Gastroesophageal sphincter (tissue), 4 donors: ENCODE measurements around the gene ASB18. TPM values are rescaled to one million over a fixed set of nuclear protein-coding genes. Genes with fewer than 3 reads are reported as not detected.
A peak's percentile ranks its signal among the peaks of the same experiment; 100 is the strongest.

ENCODE experiments used
- ATAC-seq: fragments of 150-250 bp; one replicate; pipeline ENCODE4 v1.9.1; 2016; ENCODE audit warnings: mild to moderate bottlenecking, moderate library complexity
- H3K27ac ChIP-seq, 4 donors: fragments of 200-600 bp; sonication (generic) in 3 of 4; 1 replicate in 3 of 4; 2 replicates in 1 of 4; pipeline ENCODE4 v1.5.1; 2016 to 2019
- H3K27me3 ChIP-seq: fragments of 200-600 bp; sonication (generic); one replicate; pipeline ENCODE4 v1.5.1; 2019
- H3K36me3 ChIP-seq, 2 donors: fragments of 200-600 bp; sonication (generic); one replicate each; pipeline ENCODE4 v1.5.1; 2019; ENCODE audit warnings: control low read depth in 1 of 2
- H3K4me1 ChIP-seq, 3 donors: fragments of 200-600 bp; sonication (generic); 1 replicate in 2 of 3; 2 replicates in 1 of 3; pipeline ENCODE4 v1.5.1; 2016 to 2019; ENCODE audit warnings: control low read depth in 2 of 3
- H3K4me3 ChIP-seq, 2 donors: fragments of 200-600 bp; sonication (generic); one replicate each; pipeline ENCODE4 v1.5.1; 2019; ENCODE audit warnings: mild to moderate bottlenecking in 1 of 2, moderate library complexity in 1 of 2
- H3K9me3 ChIP-seq, 3 donors: fragments of 200-600 bp; sonication (generic); one replicate each; pipeline ENCODE4 v1.5.1; 2017 to 2019; ENCODE audit warnings: control low read depth in 2 of 3
- EP300 ChIP-seq: sonication (generic); formaldehyde crosslinking; IDR thresholded peaks from one replicate; pipeline ENCODE4 v1.6.1; 2017; ENCODE audit warnings: antibody characterized with exemption, mild to moderate bottlenecking
- POLR2A ChIP-seq, 2 donors: fragments of 450-650 bp; IDR thresholded peaks; one replicate each; pipeline ENCODE4 v1.6.1; 2017; ENCODE audit warnings: antibody characterized with exemption in 2 of 2, mild to moderate bottlenecking in 2 of 2, moderate library complexity in 1 of 2
- POLR2AphosphoS5 ChIP-seq: sonication (generic); formaldehyde crosslinking; IDR thresholded peaks from one replicate; pipeline ENCODE4 v1.6.1; 2017; ENCODE audit warnings: antibody characterized with exemption
- WGBS, 2 donors: methylation state at CpG; one replicate each; pipeline ENCODE4 v1.1.5; 2018; ENCODE audit warnings: low coverage in 1 of 2; 5-methylcytosine and 5-hydroxymethylcytosine counted together
- total RNA-seq, 4 donors: library from RNA; depleted of rRNA; stranded (reverse); fragments of >200 nt; gene quantifications; one replicate each; pipeline ENCODE4 v1.1.0, GENCODE V29; 2016
- TF ChIP-seq, protein P1 (sequence below), 4 experiments: fragments of 200-600 bp in 2 of 4; fragments of 450-650 bp in 2 of 4; sonication (generic) in 1 of 4; IDR thresholded peaks; one replicate each; pipeline ENCODE4 v1.5.1; 2017 to 2019; ENCODE audit warnings: antibody characterized with exemption in 4 of 4, mild to moderate bottlenecking in 2 of 4, moderate library complexity in 2 of 4

The ASB18 gene, protein sequence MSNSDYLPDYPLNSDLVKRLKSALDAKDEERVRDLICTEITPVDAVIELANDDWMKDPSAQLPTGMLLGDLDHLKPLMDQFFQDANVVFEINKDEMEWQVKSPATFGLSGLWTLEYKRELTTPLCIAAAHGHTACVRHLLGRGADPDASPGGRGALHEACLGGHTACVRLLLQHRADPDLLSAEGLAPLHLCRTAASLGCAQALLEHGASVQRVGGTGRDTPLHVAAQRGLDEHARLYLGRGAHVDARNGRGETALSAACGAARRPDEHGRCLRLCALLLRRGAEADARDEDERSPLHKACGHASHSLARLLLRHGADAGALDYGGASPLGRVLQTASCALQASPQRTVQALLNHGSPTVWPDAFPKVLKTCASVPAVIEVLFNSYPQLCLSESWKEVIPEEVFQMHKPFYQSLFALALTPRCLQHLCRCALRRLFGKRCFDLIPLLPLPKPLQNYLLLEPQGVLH
- not detected for total RNA-seq

DNA sequence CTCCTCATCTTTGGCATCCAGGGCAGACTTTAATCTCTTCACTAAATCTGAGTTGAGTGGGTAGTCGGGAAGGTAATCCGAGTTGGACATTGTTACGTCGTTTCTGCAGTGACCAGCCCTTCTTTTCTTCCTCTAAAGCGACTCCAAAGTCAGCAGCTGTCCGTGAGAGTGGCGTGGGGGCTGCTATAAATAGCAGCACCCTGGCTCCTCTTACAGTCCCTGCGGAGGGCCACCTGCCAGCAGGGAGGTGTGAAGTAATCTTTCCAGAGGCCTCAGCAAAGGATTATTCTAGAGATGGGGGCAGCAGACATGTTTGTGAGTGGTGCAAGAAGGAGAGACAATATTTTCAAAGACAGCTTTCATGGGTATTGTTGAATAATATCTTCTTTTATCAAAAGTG is at the start of gene ASB18:
Gene ASB18 (minus strand): TSS at position 151 of the 400 bp plus-strand sequence. CDS start 61 bp downstream, at position 90.
- Histone ChIP-seq H3K4me1 (peaks cover 0 to 5% (median 0%) of the 10 kb centered on the region in 3 donors), H3K27me3 (peaks cover 26% of the 10 kb centered on the region), H3K4me3 (no peak within 1 kb of the TSS), H3K27ac (no peak within 1 kb of the TSS), H3K36me3 (no peaks in the 10 kb centered on the region), H3K9me3 (no peaks in the 10 kb centered on the region)
- no peak for ATAC-seq
- WGBS, 2 donors = 13 to 21% methylated on average over 4 to 8 of the region's 8 CpGs
- TF ChIP-seq, protein P1, sequence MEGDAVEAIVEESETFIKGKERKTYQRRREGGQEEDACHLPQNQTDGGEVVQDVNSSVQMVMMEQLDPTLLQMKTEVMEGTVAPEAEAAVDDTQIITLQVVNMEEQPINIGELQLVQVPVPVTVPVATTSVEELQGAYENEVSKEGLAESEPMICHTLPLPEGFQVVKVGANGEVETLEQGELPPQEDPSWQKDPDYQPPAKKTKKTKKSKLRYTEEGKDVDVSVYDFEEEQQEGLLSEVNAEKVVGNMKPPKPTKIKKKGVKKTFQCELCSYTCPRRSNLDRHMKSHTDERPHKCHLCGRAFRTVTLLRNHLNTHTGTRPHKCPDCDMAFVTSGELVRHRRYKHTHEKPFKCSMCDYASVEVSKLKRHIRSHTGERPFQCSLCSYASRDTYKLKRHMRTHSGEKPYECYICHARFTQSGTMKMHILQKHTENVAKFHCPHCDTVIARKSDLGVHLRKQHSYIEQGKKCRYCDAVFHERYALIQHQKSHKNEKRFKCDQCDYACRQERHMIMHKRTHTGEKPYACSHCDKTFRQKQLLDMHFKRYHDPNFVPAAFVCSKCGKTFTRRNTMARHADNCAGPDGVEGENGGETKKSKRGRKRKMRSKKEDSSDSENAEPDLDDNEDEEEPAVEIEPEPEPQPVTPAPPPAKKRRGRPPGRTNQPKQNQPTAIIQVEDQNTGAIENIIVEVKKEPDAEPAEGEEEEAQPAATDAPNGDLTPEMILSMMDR (IDR thresholded peaks at IDR 0.05) = no peak
- TF ChIP-seq POLR2A (IDR thresholded peaks at IDR 0.05) (no peak), EP300 (no peak), POLR2AphosphoS5 (no peak)

DNA sequence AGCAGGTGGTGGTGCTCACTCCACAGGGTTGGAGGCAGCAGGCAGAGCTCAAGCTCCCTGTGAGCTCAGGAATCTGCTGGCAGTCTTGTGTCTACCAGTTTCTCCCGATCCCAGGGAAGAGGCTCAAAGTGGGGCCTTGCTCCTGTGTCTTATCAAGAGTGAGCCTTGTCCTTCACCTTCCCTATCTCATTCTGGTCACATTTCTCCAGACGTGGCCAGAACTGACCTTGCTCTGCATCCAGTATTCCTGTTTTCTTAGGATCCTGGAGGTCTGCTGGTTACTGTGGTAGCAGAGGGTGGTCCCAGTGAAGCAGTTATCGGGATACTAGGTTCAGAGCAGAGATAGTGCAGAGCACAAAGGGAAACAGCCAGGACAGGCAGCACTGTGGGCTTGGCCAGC is 47.1 kb upstream of the ASB18 start:
- WGBS, 2 donors = 80% methylated on average over 1 of the region's 3 CpGs; no CpG with 5 or more reads in 1 of the 2 donors
- TF ChIP-seq, protein P1 (IDR thresholded peaks at IDR 0.05) = no peak
- no peak for TF ChIP-seq POLR2A (IDR thresholded peaks at IDR 0.05)
- no peak for TF ChIP-seq EP300
- TF ChIP-seq POLR2AphosphoS5 = no peak
- H3K4me3 ChIP-seq = no peak overlapping the region
- peaks cover 0 to 31% (median 0%) of the 10 kb centered on the region in 3 donors for H3K9me3 ChIP-seq
- H3K27me3 ChIP-seq = peaks cover 17% of the 10 kb centered on the region
- no peak overlapping the region for H3K27ac ChIP-seq
- no peaks in the 10 kb centered on the region for H3K36me3 ChIP-seq
- no peak for ATAC-seq
- H3K4me1 ChIP-seq = no peaks in the 10 kb centered on the region

DNA sequence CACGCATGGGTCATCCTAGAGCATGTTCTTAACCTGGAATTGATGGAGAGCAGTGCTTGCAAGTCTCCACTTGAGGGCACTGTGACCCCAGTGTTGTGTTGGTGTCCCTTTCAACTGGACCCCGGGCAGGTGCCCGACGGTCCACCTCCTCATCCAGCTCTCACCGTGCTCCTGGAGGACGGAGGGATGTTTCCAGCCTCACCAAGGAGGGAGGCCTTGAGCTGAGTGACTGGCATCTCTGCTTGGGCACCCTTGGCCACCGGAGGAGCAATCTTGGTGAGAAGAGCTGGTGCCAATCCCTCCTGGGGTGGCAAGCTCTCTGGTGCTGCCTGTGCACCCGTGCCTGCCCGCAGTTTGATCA is 45.4 kb upstream of the ASB18 start:
- peaks cover 17% of the 10 kb centered on the region for H3K27me3 ChIP-seq
- no peak overlapping the region for H3K4me3 ChIP-seq
- no peaks in the 10 kb centered on the region for H3K4me1 ChIP-seq
- H3K27ac ChIP-seq = no peak overlapping the region
- peaks cover 0 to 31% (median 0%) of the 10 kb centered on the region in 3 donors for H3K9me3 ChIP-seq
- ATAC-seq = no peak
- 50 to 57% methylated on average over 1 of the region's 9 CpGs for WGBS, 2 donors
- no peaks in the 10 kb centered on the region for H3K36me3 ChIP-seq
- TF ChIP-seq, protein P1 (IDR thresholded peaks at IDR 0.05) = peak in 1 of 4 experiments; percentile 38
- TF ChIP-seq EP300 (no peak), POLR2AphosphoS5 (no peak), POLR2A (IDR thresholded peaks at IDR 0.05) (no peak)

DNA sequence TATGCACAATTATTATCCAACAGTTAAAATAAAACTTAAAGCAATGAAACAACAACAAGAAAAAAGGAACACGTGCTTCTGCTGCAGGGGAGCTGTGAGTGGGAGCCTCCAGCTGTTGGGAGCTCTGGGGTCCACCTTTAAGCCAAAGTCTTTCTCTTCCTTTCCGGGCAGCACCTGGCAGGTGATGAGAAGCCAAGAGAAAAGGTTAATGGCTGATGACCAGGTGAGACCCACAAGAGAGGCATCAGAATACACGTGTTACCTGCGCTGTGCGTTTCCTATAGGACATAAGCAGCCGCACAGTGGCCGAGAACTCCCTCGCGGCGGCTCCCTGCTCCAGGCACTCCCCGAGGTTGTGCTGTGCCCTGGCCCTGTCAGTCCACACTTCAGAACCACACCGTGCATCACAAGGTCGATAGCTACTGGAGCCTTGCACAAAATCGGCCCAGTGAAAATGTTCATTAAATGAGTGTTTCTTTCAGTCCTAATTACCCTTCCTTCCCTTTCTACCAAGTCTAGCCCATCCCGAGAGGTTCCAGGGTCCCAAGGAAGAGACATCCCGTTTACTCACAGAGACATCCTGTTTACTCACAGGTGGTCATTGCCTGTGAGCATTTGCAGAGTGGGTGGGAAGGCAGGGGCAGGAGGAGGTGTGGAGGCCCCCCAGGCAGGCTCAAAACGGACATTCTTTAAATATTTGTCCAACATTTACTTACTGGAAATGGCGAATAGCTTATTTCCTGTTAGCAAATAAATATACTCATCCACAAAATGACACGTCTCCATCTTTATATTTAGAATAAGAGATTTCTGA is 44.9 kb upstream of the ASB18 start:
- H3K9me3 ChIP-seq = peaks cover 0 to 31% (median 0%) of the 10 kb centered on the region in 3 donors
- H3K27me3 ChIP-seq = peaks cover 17% of the 10 kb centered on the region
- WGBS, 2 donors = 51 to 56% methylated on average over 5 to 13 of the region's 19 CpGs
- TF ChIP-seq, protein P1 (IDR thresholded peaks at IDR 0.05) = no peak
- TF ChIP-seq EP300 (no peak), POLR2AphosphoS5 (no peak), POLR2A (IDR thresholded peaks at IDR 0.05) (no peak)
- no peaks in the 10 kb centered on the region for H3K4me1 ChIP-seq
- H3K27ac ChIP-seq = no peak overlapping the region
- ATAC-seq = no peak
- no peak overlapping the region for H3K4me3 ChIP-seq
- no peaks in the 10 kb centered on the region for H3K36me3 ChIP-seq
